ENCODE results near the gene SUGCT. TPM values are rescaled to one million over a fixed set of nuclear protein-coding genes. Genes with fewer than 3 reads are reported as not detected.

The SUGCT gene
- total and polyA plus RNA-seq, 2 of the 13 experiments (the other 11 are each of a cell fraction or from before 2014, with no cell fraction given), result 10.1 to 22.2 TPM

GRCh38 chr7:40133561-40134427 is 1.0 kb upstream of the SUGCT start (continued):
- TF ChIP-seq, protein P1, sequence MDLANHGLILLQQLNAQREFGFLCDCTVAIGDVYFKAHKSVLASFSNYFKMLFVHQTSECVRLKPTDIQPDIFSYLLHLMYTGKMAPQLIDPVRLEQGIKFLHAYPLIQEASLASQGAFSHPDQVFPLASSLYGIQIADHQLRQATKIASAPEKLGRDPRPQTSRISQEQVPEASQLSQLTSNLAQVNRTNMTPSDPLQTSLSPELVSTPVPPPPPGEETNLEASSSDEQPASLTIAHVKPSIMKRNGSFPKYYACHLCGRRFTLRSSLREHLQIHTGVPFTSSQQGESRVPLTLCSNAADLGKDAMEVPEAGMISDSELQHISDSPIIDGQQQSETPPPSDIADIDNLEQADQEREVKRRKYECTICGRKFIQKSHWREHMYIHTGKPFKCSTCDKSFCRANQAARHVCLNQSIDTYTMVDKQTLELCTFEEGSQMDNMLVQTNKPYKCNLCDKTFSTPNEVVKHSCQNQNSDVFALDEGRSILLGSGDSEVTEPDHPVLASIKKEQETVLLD (CRISPR knock-in tag; IDR thresholded peaks at IDR 0.05; ENCODE audit: low read depth), result no peak
- TF ChIP-seq ZFX (CRISPR knock-in tag; IDR thresholded peaks at IDR 0.05; ENCODE audit: low read depth), result peak; percentile 89; the same call in 1 of the 2 replicates
- no peak for TF ChIP-seq U2AF2 (IDR thresholded peaks at IDR 0.05; ENCODE audit: low read depth, low read length)
- no peak for TF ChIP-seq RAD51 (IDR thresholded peaks at IDR 0.05; ENCODE audit: borderline replicate concordance)
- TF ChIP-seq ZNF143 (CRISPR knock-in tag; IDR thresholded peaks at IDR 0.05), result no peak
- TF ChIP-seq ZBTB7A (CRISPR knock-in tag; IDR thresholded peaks at IDR 0.05), result 0 out of 2 replicates have a peak, but pooled peaks have one; percentile 2
- TF ChIP-seq MLXIP (CRISPR knock-in tag; IDR thresholded peaks at IDR 0.05; ENCODE audit: borderline replicate concordance), result 0 out of 2 replicates have a peak, but pooled peaks have one; percentile 5
- TF ChIP-seq IRX3 (CRISPR knock-in tag; IDR thresholded peaks at IDR 0.05; ENCODE audit: borderline replicate concordance, low read depth), result no peak
- TF ChIP-seq HNF4G (IDR thresholded peaks at IDR 0.05; ENCODE audit: borderline replicate concordance, low read depth, low read length), result no peak
- TF ChIP-seq HNF4G (CRISPR knock-in tag; IDR thresholded peaks at IDR 0.05; ENCODE audit: borderline replicate concordance, low read depth), result no peak
- TF ChIP-seq DZIP1 (CRISPR knock-in tag; IDR thresholded peaks at IDR 0.05), result no peak
- TF ChIP-seq TMF1 (CRISPR knock-in tag; IDR thresholded peaks at IDR 0.05; ENCODE audit: low read depth), result 0 out of 2 replicates have a peak, but pooled peaks have one; percentile 22
- TF ChIP-seq, protein P2, sequence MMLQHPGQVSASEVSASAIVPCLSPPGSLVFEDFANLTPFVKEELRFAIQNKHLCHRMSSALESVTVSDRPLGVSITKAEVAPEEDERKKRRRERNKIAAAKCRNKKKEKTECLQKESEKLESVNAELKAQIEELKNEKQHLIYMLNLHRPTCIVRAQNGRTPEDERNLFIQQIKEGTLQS (CRISPR knock-in tag; IDR thresholded peaks at IDR 0.05), result no peak
- 0 out of 2 replicates have a peak, but pooled peaks have one; percentile 31 for TF ChIP-seq ZSCAN30 (CRISPR knock-in tag; IDR thresholded peaks at IDR 0.05)
- TF ChIP-seq HOXA5 (CRISPR knock-in tag; IDR thresholded peaks at IDR 0.05), result no peak
- TF ChIP-seq IKZF1 (IDR thresholded peaks at IDR 0.05), result no peak
- TF ChIP-seq, protein P3, sequence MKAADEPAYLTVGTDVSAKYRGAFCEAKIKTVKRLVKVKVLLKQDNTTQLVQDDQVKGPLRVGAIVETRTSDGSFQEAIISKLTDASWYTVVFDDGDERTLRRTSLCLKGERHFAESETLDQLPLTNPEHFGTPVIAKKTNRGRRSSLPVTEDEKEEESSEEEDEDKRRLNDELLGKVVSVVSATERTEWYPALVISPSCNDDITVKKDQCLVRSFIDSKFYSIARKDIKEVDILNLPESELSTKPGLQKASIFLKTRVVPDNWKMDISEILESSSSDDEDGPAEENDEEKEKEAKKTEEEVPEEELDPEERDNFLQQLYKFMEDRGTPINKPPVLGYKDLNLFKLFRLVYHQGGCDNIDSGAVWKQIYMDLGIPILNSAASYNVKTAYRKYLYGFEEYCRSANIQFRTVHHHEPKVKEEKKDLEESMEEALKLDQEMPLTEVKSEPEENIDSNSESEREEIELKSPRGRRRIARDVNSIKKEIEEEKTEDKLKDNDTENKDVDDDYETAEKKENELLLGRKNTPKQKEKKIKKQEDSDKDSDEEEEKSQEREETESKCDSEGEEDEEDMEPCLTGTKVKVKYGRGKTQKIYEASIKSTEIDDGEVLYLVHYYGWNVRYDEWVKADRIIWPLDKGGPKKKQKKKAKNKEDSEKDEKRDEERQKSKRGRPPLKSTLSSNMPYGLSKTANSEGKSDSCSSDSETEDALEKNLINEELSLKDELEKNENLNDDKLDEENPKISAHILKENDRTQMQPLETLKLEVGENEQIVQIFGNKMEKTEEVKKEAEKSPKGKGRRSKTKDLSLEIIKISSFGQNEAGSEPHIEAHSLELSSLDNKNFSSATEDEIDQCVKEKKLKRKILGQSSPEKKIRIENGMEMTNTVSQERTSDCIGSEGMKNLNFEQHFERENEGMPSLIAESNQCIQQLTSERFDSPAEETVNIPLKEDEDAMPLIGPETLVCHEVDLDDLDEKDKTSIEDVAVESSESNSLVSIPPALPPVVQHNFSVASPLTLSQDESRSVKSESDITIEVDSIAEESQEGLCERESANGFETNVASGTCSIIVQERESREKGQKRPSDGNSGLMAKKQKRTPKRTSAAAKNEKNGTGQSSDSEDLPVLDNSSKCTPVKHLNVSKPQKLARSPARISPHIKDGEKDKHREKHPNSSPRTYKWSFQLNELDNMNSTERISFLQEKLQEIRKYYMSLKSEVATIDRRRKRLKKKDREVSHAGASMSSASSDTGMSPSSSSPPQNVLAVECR (CRISPR knock-in tag; IDR thresholded peaks at IDR 0.05; ENCODE audit: borderline replicate concordance), result no peak
